HK-2 (cell line): ENCODE data around the gene FARP1.

ENCODE experiments used
- DNase-seq: peaks from one replicate; pipeline ENCODE4 v3.0.0-alpha.2; 2018; ENCODE audit not compliant: unreplicated experiment

Gene FARP1

GRCh38 chr13:98280176-98280510 is 137.2 kb downstream of the FARP1 start:
- no peak for DNase-seq

- no peak for DNase-seq
These were observed 141.8 kb downstream of the FARP1 start for GRCh38 chr13:98284679-98285078.

- DNase-seq: no peak
These were observed 142.4 kb downstream of the FARP1 start for GRCh38 chr13:98285317-98285716.

GRCh38 chr13:98285852-98286594 is 143.1 kb downstream of the FARP1 start:
- DNase-seq: no peak

GRCh38 chr13:98286799-98287198 is 143.9 kb downstream of the FARP1 start:
- DNase-seq: no peak

GRCh38 chr13:98288211-98288610 is 145.3 kb downstream of the FARP1 start:
- DNase-seq: no peak

GRCh38 chr13:98289339-98289945 is 146.5 kb downstream of the FARP1 start:
- DNase-seq: no peak

GRCh38 chr13:98290261-98290660 is 147.4 kb downstream of the FARP1 start:
- no peak for DNase-seq

- no peak for DNase-seq
These were observed 148.8 kb downstream of the FARP1 start for GRCh38 chr13:98291658-98292057.

- no peak for DNase-seq
These were observed 150.2 kb downstream of the FARP1 start for GRCh38 chr13:98293103-98293502.

GRCh38 chr13:98293570-98294142 is 150.8 kb downstream of the FARP1 start:
- no peak for DNase-seq

GRCh38 chr13:98295371-98295770 is 152.5 kb downstream of the FARP1 start:
- DNase-seq: no peak

- DNase-seq: no peak
These were observed 154.2 kb downstream of the FARP1 start for GRCh38 chr13:98297051-98297450.

GRCh38 chr13:98297745-98298144 is 154.9 kb downstream of the FARP1 start:
- DNase-seq: no peak

GRCh38 chr13:98298599-98298998 is 155.7 kb downstream of the FARP1 start:
- DNase-seq: no peak

GRCh38 chr13:98299235-98299965 is 156.5 kb downstream of the FARP1 start:
- no peak for DNase-seq

GRCh38 chr13:98299966-98300350 is 157.1 kb downstream of the FARP1 start:
- no peak for DNase-seq

GRCh38 chr13:98300956-98301641 is 158.2 kb downstream of the FARP1 start:
- DNase-seq: no peak

- no peak for DNase-seq
These were observed 158.8 kb downstream of the FARP1 start for GRCh38 chr13:98301721-98302120.

- DNase-seq: no peak
These were observed 161.0 kb downstream of the FARP1 start for GRCh38 chr13:98303858-98304257.

- no peak for DNase-seq
These were observed 162.8 kb downstream of the FARP1 start for GRCh38 chr13:98305670-98306069.

- no peak for DNase-seq
These were observed 164.7 kb downstream of the FARP1 start for GRCh38 chr13:98307463-98308085.
